ENCODE measurements around the gene NBAS. TPM values are rescaled to one million over a fixed set of nuclear protein-coding genes. Genes with fewer than 3 reads are reported as not detected.

Gene NBAS
- total and polyA plus RNA-seq, 2 of the 4 experiments (the other 2 are of a cell fraction): 22.3 to 105 TPM

- Histone ChIP-seq H3K36me3 (ENCODE audit: control insufficient read depth, insufficient read depth, low read length) (no peaks in the 10 kb centered on the region), H2AK9ac (replicated peaks; ENCODE audit: low read depth, low read length, poor library complexity) (no peak overlapping the region), H3K27ac (ENCODE audit: insufficient read depth, low read length) (no peak overlapping the region), H3K9me3 (ENCODE audit: control insufficient read depth, insufficient read depth, low read length) (peaks cover 3% of the 10 kb centered on the region; the same call in 1 of the 2 replicates), H3K18ac (ENCODE audit: low read depth, low read length) (no peak overlapping the region), H4K5ac (ENCODE audit: low read depth, low read length) (no peak overlapping the region), H3K4ac (ENCODE audit: low read depth, low read length) (no peak overlapping the region), H2BK5ac (ENCODE audit: low read depth, low read length, poor library complexity, severe bottlenecking) (no peak overlapping the region), H4K20me1 (ENCODE audit: insufficient read depth, low read length) (no peaks in the 10 kb centered on the region), H2AFZ (replicated peaks; ENCODE audit: low read length, poor library complexity) (peak overlapping the region; percentile 67), H4K91ac (ENCODE audit: insufficient read depth, low read depth, low read length) (no peak overlapping the region), H3K79me1 (ENCODE audit: low read depth in 1 of 2, low read length in 2 of 2) (no peaks in the 10 kb centered on the region), H3K9ac (ENCODE audit: low read depth, low read length) (no peak overlapping the region), H3K4me1 (ENCODE audit: control insufficient read depth, insufficient read depth, low read length) (no peaks in the 10 kb centered on the region), H2BK120ac (ENCODE audit: low read depth, low read length) (no peak overlapping the region), H3K4me3 (ENCODE audit: insufficient read depth, low read depth, low read length) (no peak overlapping the region), H3K9me1 (ENCODE audit: insufficient read depth, low read length) (peaks cover 4% of the 10 kb centered on the region; the same call in 1 of the 2 replicates), H4K8ac (ENCODE audit: low read depth in 2 of 2, low read length in 2 of 2) (no peak overlapping the region), H2AK5ac (ENCODE audit: low read depth, low read length) (no peak overlapping the region), H3K27me3 (ENCODE audit: control insufficient read depth, insufficient read depth, low read length) (no peaks in the 10 kb centered on the region), H3K56ac (ENCODE audit: extremely low read depth, insufficient read depth, low read length) (no peak overlapping the region), H2BK20ac (ENCODE audit: low read depth, low read length) (no peak overlapping the region), H3K23ac (ENCODE audit: low read depth, low read length) (no peak overlapping the region; the same call in 1 of the 2 replicates), H3K14ac (replicated peaks; ENCODE audit: low read depth, low read length) (no peak overlapping the region; the same call in 1 of the 2 replicates), H2BK15ac (ENCODE audit: low read depth, low read length) (no peak overlapping the region), H3K4me2 (ENCODE audit: low read depth, low read length) (no peak overlapping the region)
- dilution Hi-C loops (cut with HindIII; ENCODE audit: low sequenced_read_pairs, unreplicated experiment): no loop called here
- TF ChIP-seq MAZ (IDR thresholded peaks at IDR 0.05; ENCODE audit: borderline replicate concordance, low read depth, low read length) (no peak), POLR2A (IDR thresholded peaks at IDR 0.05; ENCODE audit: low read depth, low read length) (no peak)
- TF ChIP-seq, protein P1, sequence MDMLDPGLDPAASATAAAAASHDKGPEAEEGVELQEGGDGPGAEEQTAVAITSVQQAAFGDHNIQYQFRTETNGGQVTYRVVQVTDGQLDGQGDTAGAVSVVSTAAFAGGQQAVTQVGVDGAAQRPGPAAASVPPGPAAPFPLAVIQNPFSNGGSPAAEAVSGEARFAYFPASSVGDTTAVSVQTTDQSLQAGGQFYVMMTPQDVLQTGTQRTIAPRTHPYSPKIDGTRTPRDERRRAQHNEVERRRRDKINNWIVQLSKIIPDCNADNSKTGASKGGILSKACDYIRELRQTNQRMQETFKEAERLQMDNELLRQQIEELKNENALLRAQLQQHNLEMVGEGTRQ (IDR thresholded peaks at IDR 0.05; ENCODE audit: low read depth, low read length): no peak
- ATAC-seq (ENCODE audit: low read depth): peak; percentile 35
- DNase-seq: peak; percentile 8
- CTCF ChIA-PET: no interaction called here
- intact Hi-C loops (cut with micrococcal nuclease): no loop called here
- BruUV-seq (replicated peaks): no TSS peak
- WGBS, 2 experiments (ENCODE audit: extremely low coverage in 2 of 2, insufficient read length in 1 of 2): 41% methylated on average over 7 of the region's 14 CpGs; no CpG with 5 or more reads in 1 of the 2 experiments
- POLR2A ChIA-PET (ENCODE audit: unreplicated experiment): no interaction called here
- in situ Hi-C loops (cut with MboI; ENCODE audit: low sequenced_read_pairs): no loop called here
Observed at GRCh38 chr2:15142069-15142689, 419.0 kb downstream of the NBAS start.

All from IMR-90 (cell line).